Upper lobe of right lung (tissue), 1 donor: Measurements from ENCODE around the gene ZNF23. TPM values are rescaled to one million over a fixed set of nuclear protein-coding genes. Genes with fewer than 3 reads are reported as not detected.

ENCODE experiments used
- ATAC-seq: fragments of 200-7000 bp; cut with Tn5 transposase; one replicate; pipeline ENCODE4 v1.9.1; 2020; ENCODE audit warnings: mild to moderate bottlenecking, moderate library complexity
- DNase-seq: peaks from one replicate; pipeline ENCODE4 v3.0.0-alpha.2; 2020
- H3K27ac ChIP-seq: fragments of 200-600 bp; one replicate; pipeline ENCODE4 v1.8.0; 2022
- H3K27me3 ChIP-seq: fragments of 200-600 bp; one replicate; pipeline ENCODE4 v1.8.0; 2022; ENCODE audit warnings: mild to moderate bottlenecking
- H3K36me3 ChIP-seq: fragments of 200-600 bp; one replicate; pipeline ENCODE4 v1.8.0; 2022
- H3K4me1 ChIP-seq: fragments of 200-600 bp; one replicate; pipeline ENCODE4 v1.8.0; 2022
- H3K4me3 ChIP-seq: fragments of 200-600 bp; one replicate; pipeline ENCODE4 v1.8.0; 2022; ENCODE audit warnings: mild to moderate bottlenecking
- H3K9me3 ChIP-seq: fragments of 200-600 bp; one replicate; pipeline ENCODE4 v1.8.0; 2022
- CTCF ChIP-seq: fragments of 200-600 bp; IDR thresholded peaks from one replicate; pipeline ENCODE4 v1.8.0; 2022; ENCODE audit warnings: antibody characterized with exemption
- intact Hi-C: fragments of 100-400 bp; cut with DNase I; formaldehyde crosslinking; loops from one replicate; pipeline ENCODE4 v1.11.0; 2022
- total RNA-seq: library from RNA; stranded (reverse); fragmentation: NEBNext Ultra II Directional; extraction: Animal tissue kit (Norgen Biotek cat#: 25700); gene quantifications from one replicate; pipeline ENCODE4 v1.2.1, GENCODE V29; 2021
- donor health status: DM: no; HTN: yes; CAD: no; lungs with severe emphysema.

ZNF23 gene
- total RNA-seq, 1 donor from 2014 or later: 7.3 TPM

GRCh38 chr16:71426069-71426879 is 35.8 kb downstream of the ZNF23 start:
- Histone ChIP-seq H3K36me3 (no peaks in the 10 kb centered on the region), H3K4me1 (no peaks in the 10 kb centered on the region), H3K9me3 (no peaks in the 10 kb centered on the region), H3K27ac (no peak overlapping the region), H3K4me3 (no peak overlapping the region), H3K27me3 (peaks cover 28% of the 10 kb centered on the region)
- intact Hi-C loops: no loop called here
- DNase-seq (peak; percentile 57), ATAC-seq (peak; percentile 7)
- no peak for TF ChIP-seq CTCF

- H3K36me3 ChIP-seq: no peaks in the 10 kb centered on the region
- H3K4me1 ChIP-seq: no peaks in the 10 kb centered on the region
- H3K9me3 ChIP-seq: no peaks in the 10 kb centered on the region
- peak; percentile 7 for ATAC-seq
- H3K4me3 ChIP-seq: no peak overlapping the region
- TF ChIP-seq CTCF: no peak
- DNase-seq: no peak
- no peak overlapping the region for H3K27ac ChIP-seq
- intact Hi-C loops: no loop called here
- peaks cover 28% of the 10 kb centered on the region for H3K27me3 ChIP-seq
Measured at GRCh38 chr16:71425746-71426068, 36.3 kb downstream of the ZNF23 start.

- peaks cover 18% of the 10 kb centered on the region for H3K27me3 ChIP-seq
- no peaks in the 10 kb centered on the region for H3K9me3 ChIP-seq
- H3K27ac ChIP-seq: no peak overlapping the region
- no peaks in the 10 kb centered on the region for H3K4me1 ChIP-seq
- intact Hi-C loops: no loop called here
- DNase-seq (peak; percentile 26), ATAC-seq (no peak)
- TF ChIP-seq CTCF: no peak
- no peaks in the 10 kb centered on the region for H3K36me3 ChIP-seq
- H3K4me3 ChIP-seq: no peak overlapping the region
Measured at GRCh38 chr16:71424626-71425025, 37.4 kb downstream of the ZNF23 start.

GRCh38 chr16:71423865-71424264 is 38.2 kb downstream of the ZNF23 start:
- Histone ChIP-seq H3K4me1 (no peaks in the 10 kb centered on the region), H3K4me3 (no peak overlapping the region), H3K27me3 (peaks cover 18% of the 10 kb centered on the region), H3K9me3 (no peaks in the 10 kb centered on the region), H3K27ac (no peak overlapping the region), H3K36me3 (no peaks in the 10 kb centered on the region)
- TF ChIP-seq CTCF: no peak
- DNase-seq (peak; percentile 10), ATAC-seq (no peak)
- intact Hi-C loops: no loop called here

GRCh38 chr16:71423016-71423415 is 39.0 kb downstream of the ZNF23 start:
- Histone ChIP-seq H3K27me3 (peaks cover 18% of the 10 kb centered on the region), H3K27ac (no peak overlapping the region), H3K4me1 (no peaks in the 10 kb centered on the region), H3K4me3 (no peak overlapping the region), H3K9me3 (no peaks in the 10 kb centered on the region), H3K36me3 (no peaks in the 10 kb centered on the region)
- ATAC-seq (no peak), DNase-seq (no peak)
- intact Hi-C loops: no loop called here
- no peak for TF ChIP-seq CTCF
